Urothelium cell line (cell line): ENCODE data around the gene C10orf120.

Source experiments
- DNase-seq: peaks from one replicate; pipeline ENCODE4 v3.0.0; 2011; ENCODE audit warnings: low spot score, mixed read lengths
- FAIRE-seq: peaks from 2 replicates; lab custom pipeline; 2011; peaks lifted over from hg19 to GRCh38; lab: Jason Lieb, UNC

Gene C10orf120

DNA sequence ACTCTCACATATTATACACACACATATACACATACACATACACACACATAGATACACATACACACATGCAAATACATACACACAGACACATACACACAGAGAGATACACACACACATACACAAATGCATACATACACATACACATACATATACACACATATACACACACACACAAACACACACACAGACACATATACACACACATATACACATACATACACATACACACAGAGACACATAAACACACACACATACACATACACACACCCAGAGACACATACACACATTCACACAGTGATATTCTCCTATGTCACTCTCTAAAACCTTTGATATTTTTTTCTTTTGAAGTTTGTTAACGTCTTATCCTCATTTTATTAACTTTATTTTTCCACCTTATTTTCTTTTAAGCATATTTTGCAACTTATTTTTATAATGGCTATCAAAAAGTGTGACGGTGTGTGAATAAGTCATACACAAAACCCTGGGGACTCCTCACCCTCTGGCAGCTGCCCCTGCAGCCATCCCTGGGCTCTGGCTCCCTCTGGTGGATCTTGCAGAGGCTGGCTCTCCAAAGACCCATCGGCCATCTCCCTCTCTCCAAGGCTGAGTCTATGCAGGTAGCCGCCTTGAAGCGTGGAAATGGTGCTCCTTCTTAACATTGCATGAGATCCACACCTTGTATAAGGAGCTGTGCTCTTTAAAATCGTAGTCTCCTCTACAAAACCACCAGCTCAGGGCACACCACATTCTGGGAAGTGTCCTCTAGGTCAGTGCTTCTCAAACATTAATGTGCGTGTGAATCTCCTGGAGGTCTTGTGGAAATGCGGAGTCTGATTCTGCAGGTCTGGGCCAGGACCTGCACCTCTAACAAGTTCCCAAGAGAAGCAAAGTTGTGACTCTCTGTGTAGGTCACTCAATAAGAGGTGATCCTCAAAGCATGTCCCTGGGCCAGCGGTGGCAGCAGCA is 4.1 kb upstream of the C10orf120 start:
- DNase-seq = peak; percentile 84

GRCh38 chr10:122702275-122702674 is 2.6 kb upstream of the C10orf120 start:
- no peak for FAIRE-seq
- no peak for DNase-seq

More for the DNA sequence above, 4.1 kb upstream of the C10orf120 start:
- FAIRE-seq = peak; percentile 91

- FAIRE-seq (no peak), DNase-seq (no peak)
These were observed 2.0 kb upstream of the C10orf120 start for GRCh38 chr10:122701652-122702051.

DNA sequence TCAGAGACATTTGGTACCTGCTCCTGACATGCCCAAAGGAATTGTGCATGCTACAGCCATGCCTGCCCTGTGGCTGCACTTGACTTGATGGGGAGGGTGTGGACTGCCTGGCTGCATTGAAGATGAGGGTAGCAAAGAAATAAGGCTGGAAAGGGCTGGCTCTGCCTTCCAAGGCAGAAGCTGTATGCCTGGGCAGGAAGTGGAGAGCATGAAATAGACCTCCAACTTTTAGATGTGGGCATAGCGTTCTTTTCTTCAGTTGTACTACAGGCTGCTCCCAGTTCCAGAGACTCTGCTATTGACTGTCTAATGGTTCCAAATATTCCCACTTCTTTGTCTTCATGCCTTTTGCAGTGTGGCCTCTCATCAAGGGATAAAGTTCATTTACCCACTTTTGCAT is 3.0 kb downstream of the C10orf120 start:
- no peak for DNase-seq
- peak; percentile 78 for FAIRE-seq

GRCh38 chr10:122692744-122693143 is 6.9 kb downstream of the C10orf120 start:
- no peak for FAIRE-seq
- DNase-seq = no peak

GRCh38 chr10:122689146-122689820 is 10.4 kb downstream of the C10orf120 start:
- FAIRE-seq (no peak), DNase-seq (no peak)

GRCh38 chr10:122688293-122688989 is 11.2 kb downstream of the C10orf120 start:
- no peak for DNase-seq

GRCh38 chr10:122682522-122682921 is 17.1 kb downstream of the C10orf120 start:
- FAIRE-seq (no peak), DNase-seq (no peak)

More at GRCh38 chr10:122688293-122688989, 11.2 kb downstream of the C10orf120 start:
- no peak for FAIRE-seq

DNA sequence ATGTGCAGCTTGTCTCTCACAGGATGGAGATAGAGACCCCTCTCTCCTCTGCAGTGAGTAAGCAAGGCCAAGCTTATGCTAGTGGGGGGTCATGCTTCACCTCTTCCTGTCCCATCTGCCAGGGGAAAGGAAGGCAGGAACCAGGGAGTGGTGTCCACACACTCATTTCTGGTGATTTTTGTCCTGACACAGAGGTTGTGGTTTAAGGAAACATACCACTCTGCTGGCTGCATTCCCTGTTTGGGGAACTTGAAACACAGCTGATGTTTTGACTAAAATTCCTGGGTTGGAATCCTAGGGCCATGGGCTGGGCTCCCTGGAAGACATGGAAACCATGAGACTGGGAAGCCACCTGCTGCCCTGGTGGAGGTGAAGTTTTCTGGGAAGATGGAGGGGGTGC is 21.4 kb downstream of the C10orf120 start:
- no peak for DNase-seq
- FAIRE-seq = no peak

DNA sequence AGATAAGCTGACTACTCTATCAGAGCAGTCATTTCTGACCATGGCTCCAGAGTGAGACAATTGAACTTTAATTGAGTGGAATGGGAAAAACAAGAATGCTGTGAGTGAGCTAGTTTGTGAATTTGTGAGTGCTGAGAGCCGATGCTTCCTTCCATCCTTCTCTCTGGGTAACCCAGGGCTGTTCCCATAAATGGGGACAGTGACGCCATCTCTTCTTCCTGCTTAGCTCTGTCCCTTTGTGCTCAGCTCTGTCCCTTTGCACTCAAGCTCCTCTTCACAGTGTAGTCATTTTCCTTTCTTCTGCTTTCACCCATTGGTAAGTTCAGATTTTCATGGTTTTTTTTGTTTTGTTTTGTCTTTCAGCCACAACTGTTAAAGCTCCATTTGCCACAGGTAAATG is 24.4 kb downstream of the C10orf120 start:
- DNase-seq (no peak), FAIRE-seq (no peak)

GRCh38 chr10:122674781-122675180 is 24.9 kb downstream of the C10orf120 start:
- FAIRE-seq (no peak), DNase-seq (no peak)

- DNase-seq (no peak), FAIRE-seq (no peak)
These were observed 25.9 kb downstream of the C10orf120 start for GRCh38 chr10:122673731-122674130.

DNA sequence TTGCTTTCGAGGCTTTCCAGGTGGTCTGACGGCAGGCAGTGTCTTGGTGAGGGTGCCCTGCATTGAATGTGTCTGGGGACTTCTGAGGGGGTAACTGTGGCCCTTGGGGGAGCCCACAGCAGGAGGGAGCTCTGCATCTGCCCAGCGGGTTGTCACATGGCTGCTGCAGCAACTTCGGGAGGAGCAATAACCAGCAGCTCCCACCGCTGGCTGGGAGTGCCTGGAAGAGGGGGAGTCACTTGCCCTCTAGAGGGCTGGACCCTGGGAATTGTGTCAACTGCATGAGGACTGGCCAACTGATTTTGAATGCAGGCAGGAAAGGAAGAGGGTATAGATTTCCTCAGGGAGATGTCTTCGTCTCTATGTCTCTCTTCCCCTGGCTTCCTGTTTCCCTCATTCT is 26.4 kb downstream of the C10orf120 start:
- FAIRE-seq (no peak), DNase-seq (no peak)

GRCh38 chr10:122672655-122673054 is 27.0 kb downstream of the C10orf120 start:
- FAIRE-seq (no peak), DNase-seq (no peak)

DNA sequence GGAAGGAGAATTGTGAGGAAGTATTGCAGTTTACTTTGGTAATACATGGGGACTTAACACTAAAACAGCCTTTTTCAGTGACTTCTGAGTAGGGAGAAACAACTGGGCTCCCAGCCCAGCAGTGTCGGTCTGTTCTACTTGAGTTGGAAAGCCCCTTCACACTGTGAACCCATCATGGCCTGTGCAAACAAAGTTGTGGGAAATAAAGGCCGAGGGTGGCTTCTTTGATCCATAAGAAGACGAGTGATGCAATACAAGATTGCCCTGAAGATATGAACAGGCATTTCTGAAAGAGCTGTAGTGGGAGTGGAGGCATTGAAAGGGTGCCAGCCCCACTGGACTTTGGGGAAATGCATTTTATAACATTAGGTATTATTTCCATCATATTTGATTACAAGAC is 28.3 kb downstream of the C10orf120 start:
- no peak for FAIRE-seq
- DNase-seq = no peak

- DNase-seq (no peak), FAIRE-seq (no peak)
These were observed 29.8 kb downstream of the C10orf120 start for GRCh38 chr10:122669842-122670241.

GRCh38 chr10:122669045-122669444 is 30.6 kb downstream of the C10orf120 start:
- no peak for FAIRE-seq
- DNase-seq = no peak

DNA sequence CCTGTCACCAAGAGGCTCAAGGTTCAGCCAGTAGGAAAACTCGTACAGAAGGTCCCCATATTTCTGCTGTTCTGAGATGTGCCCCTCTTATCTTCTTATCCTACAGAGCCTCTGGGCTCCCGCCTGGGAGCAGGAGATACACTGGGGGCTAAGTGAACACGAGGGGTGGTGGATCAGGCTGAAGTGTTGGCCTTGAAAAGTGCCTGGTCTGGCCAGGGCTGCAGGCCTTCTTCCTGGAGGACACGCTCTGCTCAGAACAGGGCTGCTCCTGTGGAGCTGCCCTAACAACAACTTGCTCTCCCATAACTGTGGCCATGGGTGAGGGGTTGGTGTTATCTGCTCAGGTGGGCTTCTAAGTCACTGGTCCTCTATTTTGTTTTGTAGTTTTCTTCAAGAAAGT is 33.7 kb downstream of the C10orf120 start:
- DNase-seq = no peak
- FAIRE-seq = no peak

GRCh38 chr10:122665329-122665860 is 34.3 kb downstream of the C10orf120 start:
- no peak for DNase-seq
- no peak for FAIRE-seq

DNA sequence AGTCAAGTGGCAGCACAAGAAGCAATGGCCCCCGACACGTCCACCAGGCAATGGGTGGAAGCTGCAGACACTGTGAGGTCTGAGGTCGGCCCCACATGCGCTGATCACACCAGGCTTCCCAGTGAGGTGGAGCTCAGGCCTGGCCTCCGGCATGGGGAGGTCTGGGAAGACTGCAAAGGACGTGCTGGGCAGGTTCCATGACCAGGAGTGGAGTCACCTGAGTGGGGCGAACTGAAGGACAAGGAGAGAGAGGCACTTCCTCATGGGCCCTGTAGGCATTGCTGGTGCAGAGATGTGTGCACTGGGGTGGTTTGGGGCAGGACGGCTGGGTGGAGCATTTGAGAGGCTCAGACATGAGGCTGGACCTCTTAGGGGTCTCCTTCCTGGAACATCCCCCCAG is 35.1 kb downstream of the C10orf120 start:
- FAIRE-seq = no peak
- DNase-seq = no peak

DNA sequence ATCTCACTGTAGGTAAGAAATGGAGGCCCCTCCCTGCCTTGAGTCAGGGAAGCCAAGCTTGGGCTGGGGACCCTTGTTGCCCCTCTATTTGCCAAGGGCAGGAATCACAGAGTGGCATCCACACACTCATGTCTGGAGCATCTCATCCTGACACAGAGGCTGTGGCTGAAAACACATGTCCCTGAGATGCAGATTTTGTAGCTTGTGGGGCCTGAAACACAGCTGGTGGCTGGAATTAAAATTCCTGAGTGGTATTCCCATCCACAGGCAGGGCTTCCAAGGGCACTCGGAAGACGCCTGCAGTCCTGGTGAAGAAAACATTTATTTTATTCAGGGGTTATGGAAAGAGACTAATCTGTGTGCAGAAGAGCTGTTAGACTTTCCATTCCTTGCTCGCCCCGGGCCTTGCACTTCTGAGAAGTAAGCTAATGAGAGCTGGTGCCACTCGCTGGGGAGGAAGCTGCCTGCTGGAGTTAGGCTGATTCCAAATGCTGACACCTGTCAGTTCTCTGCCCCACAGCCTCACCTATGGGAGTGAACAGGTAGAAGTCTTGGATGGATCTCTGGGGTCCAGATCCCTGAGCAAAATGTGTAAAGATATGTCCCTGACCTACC is 36.0 kb downstream of the C10orf120 start:
- DNase-seq = no peak
- FAIRE-seq = no peak
